ENCODE results near the gene MAD1L1. TPM values are rescaled to one million over a fixed set of nuclear protein-coding genes. Genes with fewer than 3 reads are reported as not detected.

Gene MAD1L1
- total RNA-seq, 2 donors from 2014 or later: 59.1 to 61.4 TPM

DNA sequence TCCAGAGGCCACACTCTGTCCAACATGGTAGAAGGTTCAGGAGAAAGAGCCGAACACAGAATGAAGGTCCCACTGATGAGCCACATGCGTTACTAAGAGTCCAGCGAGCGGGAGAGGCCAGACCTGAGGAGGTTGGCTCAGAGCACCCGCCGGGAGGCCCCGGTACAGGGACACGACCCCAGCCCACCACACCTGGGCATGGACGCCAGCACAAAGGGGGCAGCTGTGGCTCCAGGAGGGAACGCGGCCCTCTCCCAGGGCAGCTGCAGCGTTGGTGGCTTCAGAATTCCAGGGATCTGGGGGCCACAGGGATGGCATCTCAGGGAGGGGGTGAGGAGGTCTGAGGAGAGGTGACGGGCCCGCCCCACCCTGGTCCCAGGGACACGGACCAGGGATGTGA, 280.0 kb downstream of the MAD1L1 start:
- Histone ChIP-seq H3K27ac (ENCODE audit: low read depth, low read length) (no peak overlapping the region), H3K36me3 (ENCODE audit: control insufficient read depth, insufficient read depth, low read length) (no peaks in the 10 kb centered on the region), H3K9me3 (ENCODE audit: control insufficient read depth, low read length) (no peaks in the 10 kb centered on the region), H3K4me1 (ENCODE audit: control insufficient read depth, insufficient read depth, low read length) (no peaks in the 10 kb centered on the region), H3K4me3 (ENCODE audit: low read length) (no peak overlapping the region), H3K27me3 (ENCODE audit: control insufficient read depth, insufficient read depth, low read length, poor library complexity, severe bottlenecking) (no peaks in the 10 kb centered on the region), H3K9ac (ENCODE audit: extremely low read depth, low read length, poor library complexity, severe bottlenecking) (no peak overlapping the region)
- H3K4me3 Mint-ChIP-seq: no peak overlapping the region
- no peak overlapping the region for H3K27ac Mint-ChIP-seq
- H3K36me3 Mint-ChIP-seq (ENCODE audit: low read depth): peaks cover 9% of the 10 kb centered on the region
- DNase-seq: no peak
- 95 to 98% methylated on average over 10 to 15 of the region's 15 CpGs for WGBS, 2 experiments (ENCODE audit: insufficient coverage in 1 of 2, insufficient read length in 1 of 2)
- no peaks in the 10 kb centered on the region for H3K9me3 Mint-ChIP-seq
- TF ChIP-seq CTCF (conservative IDR thresholded peaks at IDR 0.05): no peak
- H3K27me3 Mint-ChIP-seq (ENCODE audit: insufficient read depth): no peaks in the 10 kb centered on the region
- H3K4me1 Mint-ChIP-seq: no peaks in the 10 kb centered on the region

DNA sequence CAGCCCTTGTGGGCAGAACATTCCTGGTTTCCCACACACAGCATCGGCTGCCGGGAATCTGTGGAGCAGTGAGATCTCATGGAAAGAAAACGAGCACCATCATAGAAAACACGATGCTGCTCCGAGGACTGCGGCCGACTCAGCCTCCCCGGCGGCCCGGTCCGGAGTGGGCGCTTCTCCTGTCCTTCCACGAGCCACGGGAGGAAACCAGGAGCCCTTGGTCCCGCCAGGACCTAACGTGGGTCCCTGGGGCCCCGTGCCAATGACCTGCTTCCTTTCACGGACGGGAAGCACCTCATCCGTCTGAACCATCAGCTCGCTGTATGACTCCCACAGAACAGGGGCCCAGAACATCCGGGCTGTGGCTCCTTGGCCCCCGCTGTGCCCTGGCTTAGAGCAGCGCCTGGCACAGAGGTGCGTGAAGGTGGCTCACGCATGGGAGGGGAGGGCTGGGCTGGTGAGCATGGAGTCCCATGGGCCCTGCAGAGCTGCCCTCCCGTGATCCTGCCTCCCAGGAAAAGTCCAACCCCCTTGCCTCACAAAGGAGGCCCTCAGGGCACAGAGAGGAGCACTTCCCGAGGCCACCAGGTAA, 280.5 kb downstream of the MAD1L1 start:
- Mint-ChIP-seq H3K27ac (no peak overlapping the region), H3K36me3 (ENCODE audit: low read depth) (peaks cover 6% of the 10 kb centered on the region), H3K9me3 (no peaks in the 10 kb centered on the region), H3K4me1 (no peaks in the 10 kb centered on the region), H3K27me3 (ENCODE audit: insufficient read depth) (no peaks in the 10 kb centered on the region), H3K4me3 (no peak overlapping the region)
- no peaks in the 10 kb centered on the region for H3K4me1 ChIP-seq (ENCODE audit: control insufficient read depth, insufficient read depth, low read length)
- no peak overlapping the region for H3K4me3 ChIP-seq (ENCODE audit: low read length)
- H3K9me3 ChIP-seq (ENCODE audit: control insufficient read depth, low read length): no peaks in the 10 kb centered on the region
- DNase-seq: no peak
- no peaks in the 10 kb centered on the region for H3K27me3 ChIP-seq (ENCODE audit: control insufficient read depth, insufficient read depth, low read length, poor library complexity, severe bottlenecking)
- WGBS, 2 experiments (ENCODE audit: insufficient coverage in 1 of 2, insufficient read length in 1 of 2): 94 to 98% methylated on average over 25 to 28 of the region's 28 CpGs
- no peaks in the 10 kb centered on the region for H3K36me3 ChIP-seq (ENCODE audit: control insufficient read depth, insufficient read depth, low read length)
- no peak overlapping the region for H3K27ac ChIP-seq (ENCODE audit: low read depth, low read length)
- TF ChIP-seq CTCF (conservative IDR thresholded peaks at IDR 0.05): no peak
- H3K9ac ChIP-seq (ENCODE audit: extremely low read depth, low read length, poor library complexity, severe bottlenecking): no peak overlapping the region

DNA sequence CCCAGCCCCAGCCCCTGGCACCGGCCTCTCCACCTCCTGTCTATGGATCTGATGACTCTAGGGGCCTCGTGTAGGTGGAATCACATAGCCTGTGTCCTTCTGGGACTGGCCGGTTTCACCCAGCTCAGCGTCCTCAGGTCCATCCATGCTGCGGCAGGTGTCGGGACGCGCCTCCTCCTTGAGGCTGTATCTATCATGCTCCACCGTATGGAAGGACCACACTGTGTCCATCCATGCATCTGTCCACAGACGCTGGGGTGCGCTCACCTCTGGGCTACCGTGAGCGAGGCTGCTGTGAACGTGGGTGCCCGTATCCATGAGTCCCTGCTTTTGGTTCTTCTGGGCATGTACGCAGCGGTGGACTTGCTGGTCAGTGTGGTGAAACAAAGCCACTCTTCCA, 281.1 kb downstream of the MAD1L1 start:
- Histone ChIP-seq H3K9ac (ENCODE audit: extremely low read depth, low read length, poor library complexity, severe bottlenecking) (no peak overlapping the region), H3K27ac (ENCODE audit: low read depth, low read length) (no peak overlapping the region), H3K27me3 (ENCODE audit: control insufficient read depth, insufficient read depth, low read length, poor library complexity, severe bottlenecking) (no peaks in the 10 kb centered on the region), H3K36me3 (ENCODE audit: control insufficient read depth, insufficient read depth, low read length) (no peaks in the 10 kb centered on the region), H3K9me3 (ENCODE audit: control insufficient read depth, low read length) (no peaks in the 10 kb centered on the region), H3K4me3 (ENCODE audit: low read length) (no peak overlapping the region), H3K4me1 (ENCODE audit: control insufficient read depth, insufficient read depth, low read length) (no peaks in the 10 kb centered on the region)
- H3K36me3 Mint-ChIP-seq (ENCODE audit: low read depth): peaks cover 2% of the 10 kb centered on the region
- H3K4me3 Mint-ChIP-seq: no peak overlapping the region
- no peak for DNase-seq
- TF ChIP-seq CTCF (conservative IDR thresholded peaks at IDR 0.05): no peak
- WGBS, 2 experiments (ENCODE audit: insufficient coverage in 1 of 2, insufficient read length in 1 of 2): 92 to 97% methylated on average over 17 of the region's 17 CpGs
- no peaks in the 10 kb centered on the region for H3K4me1 Mint-ChIP-seq
- no peaks in the 10 kb centered on the region for H3K27me3 Mint-ChIP-seq (ENCODE audit: insufficient read depth)
- no peaks in the 10 kb centered on the region for H3K9me3 Mint-ChIP-seq
- no peak overlapping the region for H3K27ac Mint-ChIP-seq

Data from endodermal cell (in vitro differentiated cells).